C4-2B (cell line): ENCODE measurements around the gene KLHL18.

Experiments
- ZFX ChIP-seq: fragments of 450-650 bp; IDR thresholded peaks from 2 replicates; pipeline ENCODE4 v1.6.1; 2017
- TF ChIP-seq, protein P1 (sequence below): fragments of 450-650 bp; conservative IDR thresholded peaks from 2 replicates; pipeline ENCODE4 v1.5.1; 2017; ENCODE audit warnings: mild to moderate bottlenecking

DNA sequence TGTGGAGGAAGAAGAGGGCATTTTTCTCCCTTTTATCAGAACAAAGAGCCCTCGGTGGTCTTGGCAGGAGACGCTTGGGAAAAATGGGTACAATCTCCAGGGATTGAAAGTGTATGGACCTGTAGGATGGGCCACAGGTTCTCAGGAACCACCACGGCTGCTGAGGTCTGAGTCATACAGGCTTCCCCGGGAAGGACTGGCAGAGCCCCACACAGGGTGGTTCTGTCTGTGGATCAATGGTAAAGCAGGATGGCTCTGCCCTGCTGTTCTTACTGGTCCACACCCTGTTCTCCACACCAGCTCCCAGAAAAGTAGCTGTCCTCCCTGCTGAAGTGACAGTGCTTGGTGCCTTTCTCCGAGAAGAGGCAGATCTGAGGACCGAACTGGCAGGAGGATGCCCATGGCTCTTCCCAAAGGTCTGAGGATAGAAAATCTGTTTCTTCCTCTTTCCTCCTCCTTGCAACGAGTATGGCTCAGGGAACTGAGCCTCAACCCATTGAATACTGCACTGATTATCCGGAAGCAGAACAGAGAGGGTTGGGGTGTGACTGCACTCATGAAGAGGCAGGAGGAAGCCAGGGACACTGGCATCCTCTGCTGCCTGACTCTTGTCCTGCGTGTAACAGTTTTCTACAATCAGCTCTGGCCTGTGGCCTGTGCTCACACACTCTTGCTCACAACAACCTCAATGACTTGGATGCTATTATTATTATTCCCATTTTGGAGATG, 39.2 kb upstream of the KLHL18 start:
- TF ChIP-seq, protein P1, sequence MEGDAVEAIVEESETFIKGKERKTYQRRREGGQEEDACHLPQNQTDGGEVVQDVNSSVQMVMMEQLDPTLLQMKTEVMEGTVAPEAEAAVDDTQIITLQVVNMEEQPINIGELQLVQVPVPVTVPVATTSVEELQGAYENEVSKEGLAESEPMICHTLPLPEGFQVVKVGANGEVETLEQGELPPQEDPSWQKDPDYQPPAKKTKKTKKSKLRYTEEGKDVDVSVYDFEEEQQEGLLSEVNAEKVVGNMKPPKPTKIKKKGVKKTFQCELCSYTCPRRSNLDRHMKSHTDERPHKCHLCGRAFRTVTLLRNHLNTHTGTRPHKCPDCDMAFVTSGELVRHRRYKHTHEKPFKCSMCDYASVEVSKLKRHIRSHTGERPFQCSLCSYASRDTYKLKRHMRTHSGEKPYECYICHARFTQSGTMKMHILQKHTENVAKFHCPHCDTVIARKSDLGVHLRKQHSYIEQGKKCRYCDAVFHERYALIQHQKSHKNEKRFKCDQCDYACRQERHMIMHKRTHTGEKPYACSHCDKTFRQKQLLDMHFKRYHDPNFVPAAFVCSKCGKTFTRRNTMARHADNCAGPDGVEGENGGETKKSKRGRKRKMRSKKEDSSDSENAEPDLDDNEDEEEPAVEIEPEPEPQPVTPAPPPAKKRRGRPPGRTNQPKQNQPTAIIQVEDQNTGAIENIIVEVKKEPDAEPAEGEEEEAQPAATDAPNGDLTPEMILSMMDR, result no peak
- TF ChIP-seq ZFX, result no peak
